ENCODE measurements around the gene IGFBP6. TPM values are rescaled to one million over a fixed set of nuclear protein-coding genes. Genes with fewer than 3 reads are reported as not detected.

IGFBP6 gene
- total RNA-seq, 1 experiment from 2014 or later: 417 TPM

DNA sequence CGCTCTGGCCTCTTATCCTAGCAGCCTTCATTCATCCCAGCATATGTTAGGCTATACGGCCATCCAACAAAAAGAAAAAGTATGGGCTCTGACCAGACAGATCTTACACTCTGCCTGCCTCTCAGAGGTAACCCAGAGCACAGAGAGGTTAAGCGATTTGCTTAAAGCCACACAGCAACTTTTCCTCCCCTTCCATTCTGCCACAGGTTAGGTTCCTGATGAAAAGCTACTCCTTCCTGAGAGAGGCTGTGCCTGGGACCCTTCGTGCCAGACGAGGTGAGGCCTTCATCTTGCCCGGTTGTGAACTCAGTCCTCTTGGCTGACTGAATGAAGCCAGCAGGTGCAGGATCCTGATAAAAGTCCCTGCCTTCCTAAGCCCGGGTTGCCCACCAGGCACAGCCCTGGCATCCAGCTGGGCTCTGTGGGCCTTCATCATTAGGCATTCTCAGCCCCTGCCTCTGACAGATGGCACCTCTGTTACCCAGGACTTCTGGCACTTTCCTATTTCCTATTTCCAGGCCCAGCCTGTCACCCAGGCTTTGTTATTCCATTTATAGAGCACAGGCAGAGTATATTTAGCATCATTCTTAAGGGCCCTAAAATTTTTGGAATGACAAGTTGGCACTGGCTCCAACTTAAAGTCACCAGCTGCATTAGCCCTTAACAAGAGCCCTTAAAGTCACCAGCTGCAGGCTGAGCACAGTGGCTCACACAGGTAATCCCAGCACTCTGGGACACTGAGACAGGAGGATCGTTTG, 18.6 kb downstream of the IGFBP6 start:
- no peak for DNase-seq (ENCODE audit: low spot score)

DNA sequence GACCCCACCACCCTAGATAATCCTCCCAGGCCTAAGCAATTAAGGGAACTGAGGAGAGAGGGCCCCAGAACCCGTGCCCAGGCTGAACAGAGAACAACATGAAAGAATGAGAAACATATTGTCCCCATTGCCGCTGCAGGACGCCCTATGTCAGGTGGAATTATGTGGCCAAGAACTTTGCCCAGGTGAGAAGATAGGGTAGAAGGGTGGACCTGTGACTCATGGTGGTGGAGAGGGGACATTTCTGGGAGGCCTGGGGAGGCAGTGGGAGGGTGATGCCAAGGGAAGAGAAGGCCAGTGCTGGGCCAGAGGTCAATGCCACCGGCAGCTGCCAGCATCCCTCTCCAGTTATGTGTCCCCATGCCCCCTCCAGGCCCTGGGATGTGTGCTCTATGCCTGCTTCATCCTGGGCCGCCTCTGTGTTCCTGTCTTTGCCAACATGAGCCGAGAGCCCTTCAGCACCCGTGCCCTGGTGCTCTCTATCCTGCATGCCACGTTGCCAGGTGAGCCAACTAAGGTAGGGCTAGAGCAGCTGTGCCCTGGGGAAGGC, 21.4 kb downstream of the IGFBP6 start:
- DNase-seq (ENCODE audit: low spot score): no peak

DNA sequence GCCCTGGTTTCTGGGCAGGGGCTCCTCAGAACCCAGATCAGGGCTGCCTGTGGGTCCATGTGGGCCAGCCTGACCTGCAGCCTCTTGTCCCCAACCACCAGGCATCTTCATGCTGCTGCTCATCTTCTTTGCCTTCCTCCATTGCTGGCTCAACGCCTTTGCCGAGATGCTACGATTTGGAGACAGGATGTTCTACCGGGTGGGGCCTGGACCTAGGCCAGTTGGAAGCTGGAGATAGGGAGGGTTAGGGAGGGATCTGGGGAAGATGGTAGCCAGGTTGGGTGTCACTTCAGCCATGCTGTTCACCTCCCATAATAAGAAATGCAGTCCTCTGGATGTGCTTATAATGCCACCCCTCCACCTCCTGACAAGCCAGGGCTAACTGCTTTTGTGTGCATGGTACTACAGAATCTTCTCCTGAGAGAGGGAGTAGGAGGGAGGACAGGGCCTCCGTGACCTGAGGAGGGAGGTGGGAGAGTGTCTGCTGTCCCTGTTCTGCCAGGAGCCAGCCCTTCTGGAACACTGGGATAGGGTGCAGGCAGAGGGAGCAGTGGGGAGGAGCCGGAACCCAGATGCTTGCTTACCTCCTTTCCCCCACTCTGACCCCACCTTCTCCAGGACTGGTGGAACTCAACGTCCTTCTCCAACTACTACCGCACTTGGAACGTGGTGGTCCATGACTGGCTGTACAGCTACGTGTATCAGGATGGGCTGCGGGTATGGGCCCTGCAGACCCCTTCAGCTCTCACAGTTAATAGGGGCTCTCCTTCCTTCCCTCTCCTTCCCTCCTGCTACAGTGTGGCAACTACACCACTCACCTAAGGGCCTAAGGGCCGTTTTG, 23.4 kb downstream of the IGFBP6 start:
- DNase-seq (ENCODE audit: low spot score): no peak

DNA sequence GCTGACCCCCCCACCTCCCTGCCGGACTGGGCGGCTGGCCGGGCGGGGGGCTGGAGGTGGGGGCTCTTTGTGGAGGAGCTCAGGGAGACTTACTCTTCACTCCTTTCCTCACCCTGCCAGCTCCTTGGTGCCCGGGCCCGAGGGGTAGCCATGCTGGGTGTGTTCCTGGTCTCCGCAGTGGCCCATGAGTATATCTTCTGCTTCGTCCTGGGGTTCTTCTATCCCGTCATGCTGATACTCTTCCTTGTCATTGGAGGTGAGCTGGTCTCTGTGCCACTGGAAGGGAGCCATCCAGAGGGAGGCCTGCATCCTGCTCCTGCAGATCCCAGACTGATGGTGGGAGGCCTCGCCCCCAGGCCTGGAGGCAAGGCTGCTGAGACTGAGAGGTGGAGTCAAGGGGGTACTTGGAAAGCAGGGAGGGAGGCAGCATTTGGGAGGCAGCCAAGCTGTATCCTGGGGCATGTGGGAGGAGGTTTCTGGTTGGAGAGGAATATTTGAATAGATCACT, 25.5 kb downstream of the IGFBP6 start:
- DNase-seq (ENCODE audit: low spot score): no peak

DNA sequence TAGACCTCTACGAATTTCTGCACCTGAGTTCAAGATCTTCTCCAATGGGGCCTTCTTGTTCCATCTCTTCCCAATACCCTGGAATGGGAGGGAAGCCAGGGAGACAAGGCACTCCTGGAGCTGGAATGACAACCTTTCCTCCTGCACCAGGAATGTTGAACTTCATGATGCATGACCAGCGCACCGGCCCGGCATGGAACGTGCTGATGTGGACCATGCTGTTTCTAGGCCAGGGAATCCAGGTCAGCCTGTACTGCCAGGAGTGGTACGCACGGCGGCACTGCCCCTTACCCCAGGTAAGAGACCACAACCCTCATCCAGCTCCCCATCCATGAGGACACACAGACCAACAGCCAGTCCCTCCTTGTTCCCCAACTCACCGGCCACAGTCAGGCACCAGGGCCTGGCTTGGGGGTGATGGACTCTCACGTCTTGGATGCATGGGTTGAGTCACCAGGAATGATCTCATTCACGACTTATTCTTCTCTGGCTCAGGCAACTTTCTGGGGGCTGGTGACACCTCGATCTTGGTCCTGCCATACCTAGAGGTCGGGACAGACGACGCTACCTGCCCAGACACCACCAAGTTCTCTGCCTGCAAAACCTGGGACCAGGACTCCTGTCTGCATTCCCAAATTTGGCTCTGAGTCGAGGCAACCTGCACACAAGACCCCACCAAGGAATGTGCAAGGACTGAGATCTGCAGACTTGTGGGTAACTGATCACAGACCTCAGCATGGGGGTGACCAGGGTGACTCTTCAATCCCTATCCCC, 26.3 kb downstream of the IGFBP6 start:
- no peak for DNase-seq (ENCODE audit: low spot score)

DNA sequence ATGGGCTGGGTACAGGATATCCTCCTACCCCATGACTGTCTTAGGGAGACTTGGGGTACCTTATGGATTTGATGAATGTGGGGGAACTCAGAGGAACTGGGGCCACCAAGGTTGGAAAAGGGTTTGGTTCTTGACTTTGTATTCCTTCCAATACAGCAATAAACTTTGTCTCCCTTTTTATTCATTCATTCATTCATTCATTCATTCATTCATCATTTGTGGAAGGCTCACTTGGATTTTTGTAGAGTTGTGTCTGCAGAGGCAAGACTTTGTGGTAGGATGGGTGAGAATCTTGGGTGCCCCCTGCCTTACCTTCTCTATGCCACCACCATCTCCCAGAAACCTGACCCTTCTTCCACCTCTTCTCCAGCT, 26.9 kb downstream of the IGFBP6 start:
- no peak for DNase-seq (ENCODE audit: low spot score)

DNA sequence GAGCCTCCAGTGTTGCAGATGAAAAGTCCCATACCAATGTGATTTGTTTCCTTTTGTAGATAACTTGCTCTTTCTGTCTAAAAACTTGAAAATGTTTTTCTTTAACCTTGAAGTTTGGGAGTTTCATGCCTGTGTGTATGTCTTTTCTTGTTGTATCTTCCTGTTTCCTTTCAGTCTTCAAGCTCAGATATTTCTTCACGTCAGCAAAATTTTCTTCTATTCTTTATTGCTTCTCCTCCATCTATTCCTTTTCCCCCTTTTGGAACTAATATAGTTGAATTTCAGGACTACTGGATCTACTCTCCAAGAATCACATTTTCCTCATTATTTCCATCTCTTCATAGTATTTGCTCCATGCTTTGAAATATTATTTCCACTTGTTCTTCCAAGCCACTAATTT, 29.7 kb downstream of the IGFBP6 start:
- DNase-seq (ENCODE audit: low spot score): no peak

DNA sequence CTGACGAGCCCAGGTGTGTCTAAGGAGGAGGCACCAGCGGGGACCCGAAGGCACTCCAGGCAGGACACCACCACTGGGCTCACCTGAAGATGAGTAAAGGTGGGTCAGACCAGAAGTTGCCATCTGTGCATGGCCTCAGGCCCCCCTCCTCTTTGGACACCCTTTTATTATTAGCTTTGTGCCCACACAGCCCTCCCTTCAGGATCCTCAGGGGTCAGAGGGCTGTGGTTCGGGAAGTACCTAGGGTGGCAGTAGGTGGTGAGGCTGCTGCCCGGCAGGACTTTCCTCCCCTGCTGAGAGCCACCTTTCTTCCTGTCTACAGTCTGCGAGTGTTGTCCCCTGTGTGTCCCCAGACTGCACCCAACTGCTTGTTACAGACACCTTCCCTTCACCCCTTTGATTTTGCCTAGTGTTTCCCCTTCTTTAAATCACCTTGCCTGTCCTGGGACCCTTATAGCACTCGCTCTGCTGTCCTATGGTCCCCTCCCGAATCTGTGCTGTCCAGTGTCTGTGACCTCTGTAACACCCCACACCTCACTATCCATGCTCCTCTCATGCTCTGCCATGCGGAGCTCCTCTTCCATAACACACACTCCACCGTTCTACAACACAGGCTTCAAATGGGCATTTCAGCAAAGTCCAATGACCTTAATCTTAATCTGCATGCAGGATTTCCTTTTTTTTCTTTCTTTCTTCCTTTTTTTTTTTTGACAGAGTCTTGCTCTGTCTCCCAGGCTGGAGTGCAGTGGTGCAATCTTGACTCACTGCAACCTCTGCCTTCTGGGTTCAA, 31.5 kb downstream of the IGFBP6 start:
- DNase-seq (ENCODE audit: low spot score): no peak

DNA sequence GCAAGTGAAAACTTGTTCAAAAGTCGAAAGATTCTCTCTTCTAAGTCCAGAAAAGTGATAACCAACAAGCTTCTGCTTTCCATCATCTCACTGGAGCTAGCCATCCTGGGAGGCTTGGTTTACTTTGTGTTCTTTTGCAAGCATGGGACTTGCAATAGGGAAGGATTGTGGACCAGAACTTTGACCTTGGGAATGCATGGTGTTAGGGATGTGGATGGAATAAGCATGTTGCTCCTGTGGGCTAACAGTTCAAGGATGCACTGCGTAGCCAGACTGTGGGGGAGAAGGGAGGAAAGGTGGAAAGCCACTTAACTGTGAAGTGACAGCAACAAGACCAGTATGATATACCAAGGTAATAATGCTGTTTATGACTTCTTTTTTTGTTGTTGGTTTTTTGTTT, 34.4 kb downstream of the IGFBP6 start:
- DNase-seq (ENCODE audit: low spot score): no peak

DNA sequence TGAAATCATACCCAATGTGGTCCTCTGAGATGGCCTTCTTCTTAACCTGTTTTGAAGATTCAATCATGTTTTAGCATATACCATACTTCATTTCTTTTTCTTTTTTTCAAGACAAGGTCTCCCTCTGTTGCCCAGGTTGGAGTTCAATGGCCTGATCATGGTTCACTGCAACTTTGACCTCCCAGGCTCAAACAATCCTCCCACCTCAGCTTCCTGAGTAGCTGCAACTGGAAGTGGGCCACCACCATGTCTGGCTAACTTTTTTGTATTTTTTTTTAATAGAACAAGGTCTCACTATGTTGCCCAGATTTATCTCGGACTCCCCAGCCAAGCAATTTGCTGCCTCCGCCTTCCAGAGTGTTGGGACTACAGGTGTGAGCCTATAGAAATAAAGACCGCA, 36.3 kb downstream of the IGFBP6 start:
- DNase-seq (ENCODE audit: low spot score): no peak

DNA sequence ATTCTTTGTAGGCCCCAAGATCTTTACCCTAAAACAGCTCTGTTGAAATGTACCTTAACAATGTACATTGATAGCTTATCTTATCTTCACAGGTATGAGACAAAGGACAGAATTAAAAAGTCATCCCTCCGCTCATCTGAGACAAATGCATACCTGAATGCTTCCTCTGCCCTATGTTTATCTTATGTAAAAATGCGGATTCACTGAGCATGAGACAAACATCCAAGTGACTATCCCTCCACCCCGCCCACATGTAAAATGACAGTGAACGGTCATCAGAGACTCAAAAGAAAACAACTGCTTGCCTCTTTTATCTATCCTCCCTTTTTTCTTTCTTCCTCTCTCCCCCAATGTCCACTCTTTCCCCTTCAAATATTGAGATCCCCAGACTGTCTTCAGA, 45.9 kb downstream of the IGFBP6 start:
- no peak for DNase-seq (ENCODE audit: low spot score)

DNA sequence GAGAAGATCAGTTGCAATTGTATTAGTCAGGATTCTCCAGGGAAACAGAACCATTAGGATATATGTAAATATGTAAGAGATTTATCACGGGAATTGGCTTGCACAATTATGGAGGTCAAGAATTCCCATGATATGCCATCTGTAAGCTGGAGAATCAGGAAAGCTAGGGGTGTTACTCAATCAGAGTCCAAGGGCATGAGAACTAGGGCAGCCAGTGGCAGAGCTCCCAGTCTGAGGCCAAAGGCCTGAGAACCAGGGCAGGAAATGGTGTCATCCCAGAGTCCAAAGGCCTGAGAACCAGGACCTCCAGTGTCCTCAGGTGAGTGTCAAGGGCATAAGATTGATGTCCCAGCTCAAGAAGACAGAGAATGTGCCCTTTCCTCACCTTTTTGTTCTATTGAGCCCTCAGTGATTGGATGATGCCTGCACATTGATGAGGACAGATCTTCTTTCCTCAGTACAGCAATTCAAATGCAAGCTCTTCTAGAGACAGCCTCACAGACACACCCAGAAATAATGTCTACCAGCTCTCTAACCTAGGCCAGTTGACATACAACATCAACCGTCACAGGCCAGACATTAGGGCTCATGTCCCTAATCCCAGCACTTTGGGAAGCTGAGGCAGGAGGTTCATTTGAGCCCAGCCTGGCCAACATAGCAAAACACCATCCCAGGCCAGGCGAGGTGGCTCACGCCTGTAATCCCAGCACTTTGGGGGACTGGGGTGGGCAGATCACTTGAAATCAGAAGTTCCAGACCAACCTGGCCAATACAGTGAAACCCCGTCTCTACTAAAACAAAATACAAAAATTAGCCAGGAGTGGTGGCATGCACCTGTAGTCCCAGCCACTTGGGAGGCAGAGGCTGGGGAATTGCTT, 48.2 kb downstream of the IGFBP6 start:
- DNase-seq (ENCODE audit: low spot score): no peak

DNA sequence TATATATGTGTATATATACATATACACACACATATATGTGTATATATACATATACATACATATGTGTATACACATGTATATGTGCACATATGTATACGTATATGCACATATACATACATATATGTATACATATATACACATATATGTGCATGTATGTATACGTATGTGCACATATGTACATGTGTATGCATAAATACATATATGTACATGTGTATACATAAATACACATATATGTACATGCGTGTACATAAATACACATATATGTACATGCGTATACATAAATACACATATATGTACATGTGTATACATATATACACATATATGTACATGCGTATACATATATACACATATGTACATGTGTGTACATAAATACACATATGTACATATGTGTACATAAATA, 49.7 kb downstream of the IGFBP6 start:
- DNase-seq (ENCODE audit: low spot score): no peak

DNA sequence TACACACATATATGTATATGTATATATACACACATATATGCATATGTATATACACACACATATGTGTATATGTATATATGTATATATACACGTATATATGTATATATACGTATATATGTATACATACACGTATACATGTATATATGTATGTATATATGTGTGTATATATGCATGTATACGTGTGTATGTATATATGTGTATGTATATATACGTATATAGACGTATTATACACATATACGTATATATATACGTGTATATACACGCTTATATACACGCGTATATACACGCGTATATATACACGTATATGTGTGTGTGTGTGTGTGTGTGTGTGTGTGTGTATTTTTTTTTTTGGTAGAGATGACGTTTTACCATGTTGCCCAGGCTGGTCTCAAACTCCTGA, 50.2 kb downstream of the IGFBP6 start:
- no peak for DNase-seq (ENCODE audit: low spot score)

DNA sequence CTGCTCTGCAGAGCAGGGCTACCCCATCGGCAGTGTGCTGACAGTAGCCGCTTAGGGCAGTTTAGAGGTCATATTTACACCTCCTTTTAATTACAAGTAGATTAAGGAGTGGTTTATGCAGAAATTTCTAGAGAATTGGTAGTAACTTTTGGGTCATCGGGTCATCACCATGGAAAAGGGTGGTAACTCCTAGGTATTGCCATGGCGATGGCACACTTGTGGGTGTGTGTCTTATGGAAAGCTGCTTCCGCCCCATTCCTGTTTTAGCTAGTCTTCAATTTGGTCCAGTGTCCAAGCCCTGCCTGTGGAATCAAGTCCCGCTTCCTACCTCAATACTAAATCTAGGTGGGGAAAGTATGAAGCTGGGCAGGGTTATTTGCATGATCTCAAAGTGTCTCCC, 53.6 kb downstream of the IGFBP6 start:
- DNase-seq (ENCODE audit: low spot score): no peak

Small RNAs within 50 kb of the gene (small RNA-seq; reads per million reads assigned to genes)
- gene HIGD1AP1: not detected
- not detected for gene MIR6757
- not detected for gene RNU6-333P

Other genes starting within 250 kb of the IGFBP6 start
- gene KRT78, start 248.7 kb upstream of the IGFBP6 start, total RNA-seq (2014; rRNA removed; shearing (Covaris generic)): not detected in 2 replicates
- gene KRT8, start 192.6 kb upstream of the IGFBP6 start, total RNA-seq (2014; rRNA removed; shearing (Covaris generic)): 5,686 and 5,723 TPM in 2 replicates
- 9,796 and 10,041 TPM in 2 replicates for gene KRT18, start 148.5 kb upstream of the IGFBP6 start, total RNA-seq (2014; rRNA removed; shearing (Covaris generic))
- 401 and 417 TPM in 2 replicates for gene EIF4B, start 91.2 kb upstream of the IGFBP6 start, total RNA-seq (2014; rRNA removed; shearing (Covaris generic))
- 57.7 and 71.9 TPM in 2 replicates for gene TNS2, start 47.6 kb upstream of the IGFBP6 start, total RNA-seq (2014; rRNA removed; shearing (Covaris generic))
- 27.4 and 29.0 TPM in 2 replicates for gene SPRYD3, start 18.3 kb upstream of the IGFBP6 start, total RNA-seq (2014; rRNA removed; shearing (Covaris generic))
- gene SOAT2, start 5.8 kb downstream of the IGFBP6 start, total RNA-seq (2014; rRNA removed; shearing (Covaris generic)): 0.15 and 0.23 TPM in 2 replicates
- gene ZNF740, start 83.1 kb downstream of the IGFBP6 start, total RNA-seq (2014; rRNA removed; shearing (Covaris generic)): 8.1 and 8.8 TPM in 2 replicates
- gene CSAD, start 83.3 kb downstream of the IGFBP6 start, total RNA-seq (2014; rRNA removed; shearing (Covaris generic)): 14.7 and 16.3 TPM in 2 replicates
- 8.1 and 11.4 TPM in 2 replicates for gene ITGB7, start 109.6 kb downstream of the IGFBP6 start, total RNA-seq (2014; rRNA removed; shearing (Covaris generic))
- 89.7 and 92.5 TPM in 2 replicates for gene RARG, start 134.5 kb downstream of the IGFBP6 start, total RNA-seq (2014; rRNA removed; shearing (Covaris generic))
- gene ESPL1, start 170.6 kb downstream of the IGFBP6 start, total RNA-seq (2014; rRNA removed; shearing (Covaris generic)): 28.0 and 31.0 TPM in 2 replicates
- 219 and 260 TPM in 2 replicates for gene PFDN5, start 197.9 kb downstream of the IGFBP6 start, total RNA-seq (2014; rRNA removed; shearing (Covaris generic))
- 92.5 and 106 TPM in 2 replicates for gene MYG1, start 202.0 kb downstream of the IGFBP6 start, total RNA-seq (2014; rRNA removed; shearing (Covaris generic))
- 68.4 and 70.6 TPM in 2 replicates for gene AAAS, start 223.9 kb downstream of the IGFBP6 start, total RNA-seq (2014; rRNA removed; shearing (Covaris generic))
- not detected in 2 replicates for gene SP7, start 238.7 kb downstream of the IGFBP6 start, total RNA-seq (2014; rRNA removed; shearing (Covaris generic))

All from HT-29 (cell line).